Choroid plexus epithelial cell (primary cell): ENCODE measurements around the gene RPTOR.

Experiments
- DNase-seq: peaks from one replicate; pipeline ENCODE4 v3.0.0-alpha.2; 2010; ENCODE audit warnings: low read depth
- H3K4me3 ChIP-seq: 2 replicates; pipeline ENCODE4 v1.5.1; 2011; ENCODE audit warnings: low read depth, mild to moderate bottlenecking, control low read depth, low read length, moderate library complexity
- TF ChIP-seq, protein P1 (sequence below): conservative IDR thresholded peaks from 2 replicates; pipeline ENCODE4 v1.5.1; 2011; ENCODE audit warnings: low read depth, mild to moderate bottlenecking, control low read depth, inconsistent platforms, low read length, moderate library complexity

The RPTOR gene

GRCh38 chr17:80845069-80845862 lies 300.6 kb downstream of the RPTOR start:
- TF ChIP-seq, protein P1, sequence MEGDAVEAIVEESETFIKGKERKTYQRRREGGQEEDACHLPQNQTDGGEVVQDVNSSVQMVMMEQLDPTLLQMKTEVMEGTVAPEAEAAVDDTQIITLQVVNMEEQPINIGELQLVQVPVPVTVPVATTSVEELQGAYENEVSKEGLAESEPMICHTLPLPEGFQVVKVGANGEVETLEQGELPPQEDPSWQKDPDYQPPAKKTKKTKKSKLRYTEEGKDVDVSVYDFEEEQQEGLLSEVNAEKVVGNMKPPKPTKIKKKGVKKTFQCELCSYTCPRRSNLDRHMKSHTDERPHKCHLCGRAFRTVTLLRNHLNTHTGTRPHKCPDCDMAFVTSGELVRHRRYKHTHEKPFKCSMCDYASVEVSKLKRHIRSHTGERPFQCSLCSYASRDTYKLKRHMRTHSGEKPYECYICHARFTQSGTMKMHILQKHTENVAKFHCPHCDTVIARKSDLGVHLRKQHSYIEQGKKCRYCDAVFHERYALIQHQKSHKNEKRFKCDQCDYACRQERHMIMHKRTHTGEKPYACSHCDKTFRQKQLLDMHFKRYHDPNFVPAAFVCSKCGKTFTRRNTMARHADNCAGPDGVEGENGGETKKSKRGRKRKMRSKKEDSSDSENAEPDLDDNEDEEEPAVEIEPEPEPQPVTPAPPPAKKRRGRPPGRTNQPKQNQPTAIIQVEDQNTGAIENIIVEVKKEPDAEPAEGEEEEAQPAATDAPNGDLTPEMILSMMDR = no peak
- DNase-seq = no peak
- no peak overlapping the region for H3K4me3 ChIP-seq

DNA sequence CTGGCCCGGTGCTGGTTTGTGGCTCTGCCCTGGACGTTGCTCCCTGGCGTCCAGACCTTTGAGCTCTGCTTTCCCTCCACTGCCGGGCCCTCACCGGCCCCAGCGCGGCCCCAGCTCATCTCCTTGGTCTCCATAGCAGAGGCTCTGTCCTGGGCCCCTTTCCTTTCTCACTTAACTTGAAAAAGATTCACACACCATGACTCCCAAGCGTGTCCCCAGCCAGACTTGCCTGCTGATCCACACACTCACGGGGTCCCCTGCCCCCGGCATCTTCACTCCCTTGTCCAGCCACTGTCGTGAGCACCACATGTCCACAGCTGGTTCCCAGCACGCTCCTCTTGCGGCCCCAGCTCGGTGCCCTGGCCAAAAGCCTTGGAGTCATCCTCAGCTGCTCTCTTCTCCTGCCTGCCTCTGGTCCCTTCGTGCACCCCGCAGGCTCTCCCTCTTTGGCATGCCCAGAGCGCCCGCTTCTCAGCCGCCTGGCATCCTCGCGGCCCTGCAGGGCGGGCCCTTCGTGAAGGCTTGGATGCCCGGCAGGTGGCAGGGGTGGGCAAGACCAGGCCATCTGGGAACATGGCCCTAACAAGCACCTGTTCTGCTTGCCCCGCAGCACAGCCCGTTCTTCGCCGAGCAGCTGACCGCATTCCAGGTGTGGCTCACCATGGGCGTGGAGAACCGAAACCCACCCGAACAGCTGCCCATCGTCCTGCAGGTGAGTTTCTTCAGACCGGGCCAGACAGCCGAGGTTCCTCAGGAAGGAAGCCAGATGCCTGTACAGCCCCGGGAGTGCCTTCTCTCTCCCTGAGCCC lies 301.4 kb downstream of the RPTOR start:
- TF ChIP-seq, protein P1 = no peak
- DNase-seq = no peak
- no peak overlapping the region for H3K4me3 ChIP-seq

DNA sequence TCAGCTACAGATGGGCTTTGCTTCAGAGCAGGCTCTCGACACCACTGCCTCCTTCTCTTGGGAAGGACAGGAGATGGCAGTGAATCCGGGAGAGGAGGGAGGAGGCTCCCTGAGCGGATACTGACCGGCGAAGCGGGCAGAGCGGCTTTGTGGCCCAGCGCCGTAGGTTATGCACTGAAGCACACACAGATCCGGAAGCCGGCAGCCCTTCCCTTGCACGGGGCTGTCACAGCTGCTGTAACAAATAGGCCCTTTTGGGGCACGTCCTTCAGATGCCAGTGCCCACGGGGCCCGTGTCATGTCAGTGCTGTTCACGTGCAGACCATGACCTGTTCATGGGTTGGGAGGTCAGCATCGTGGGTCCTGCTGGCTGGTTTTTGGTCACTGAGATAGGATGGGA lies 302.3 kb downstream of the RPTOR start:
- TF ChIP-seq, protein P1 = no peak
- DNase-seq = no peak
- H3K4me3 ChIP-seq = no peak overlapping the region

- H3K4me3 ChIP-seq = no peak overlapping the region
- TF ChIP-seq, protein P1 = no peak
- DNase-seq = no peak
These were observed 303.0 kb downstream of the RPTOR start for GRCh38 chr17:80847496-80848230.

DNA sequence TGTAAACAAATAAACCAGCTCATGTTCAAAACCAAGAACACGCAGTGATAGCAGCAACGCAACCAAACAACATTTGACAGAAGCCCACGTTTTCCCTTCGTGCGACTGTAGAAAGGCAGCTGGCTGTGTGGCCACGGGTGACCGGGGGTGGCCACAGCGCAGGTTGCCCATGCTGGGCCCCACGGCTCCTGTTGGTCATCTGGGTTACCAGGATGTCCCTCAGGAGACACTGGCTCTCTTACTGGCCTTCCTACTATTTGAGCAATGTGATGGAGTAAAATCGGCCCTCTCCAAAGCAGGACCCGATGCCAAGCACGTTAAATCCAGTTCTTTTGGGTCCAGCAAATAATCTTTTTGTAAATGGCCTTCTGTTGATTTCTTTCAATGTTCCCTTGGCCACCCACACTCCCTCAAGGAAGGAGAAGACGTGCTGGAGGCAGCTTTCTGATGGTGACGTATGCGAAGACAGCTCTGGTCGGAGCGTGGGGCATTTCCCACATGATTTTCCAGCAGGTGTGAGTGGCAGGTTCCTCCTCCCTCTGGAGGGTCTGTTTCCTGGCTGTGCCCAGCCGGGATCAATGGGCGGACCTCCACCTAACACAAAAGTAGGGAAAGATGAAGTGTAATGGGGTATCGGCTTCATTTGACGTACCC lies 303.9 kb downstream of the RPTOR start:
- TF ChIP-seq, protein P1 = no peak
- H3K4me3 ChIP-seq = no peak overlapping the region
- DNase-seq = no peak

- no peak overlapping the region for H3K4me3 ChIP-seq
- no peak for DNase-seq
- TF ChIP-seq, protein P1 = no peak
These were observed 304.5 kb downstream of the RPTOR start for GRCh38 chr17:80849119-80849518.
